GM12891 (cell line): ENCODE data around the gene IL27RA.

Source experiments
- PAX5 ChIP-seq: IDR thresholded peaks from 2 replicates; pipeline ENCODE4 v1.6.1; 2011; ENCODE audit warnings: low read length, moderate library complexity, mild to moderate bottlenecking; ENCODE audit not compliant: insufficient read depth, severe bottlenecking
- POLR2A ChIP-seq: IDR thresholded peaks from 2 replicates; pipeline ENCODE4 v1.6.1; 2011; ENCODE audit warnings: low read depth, low read length, control low read depth
- POLR2AphosphoS5 ChIP-seq: IDR thresholded peaks from 2 replicates; pipeline ENCODE4 v1.6.1; 2011; ENCODE audit warnings: low read depth, low read length, control low read depth
- POU2F2 ChIP-seq: IDR thresholded peaks from 2 replicates; pipeline ENCODE4 v1.6.1; 2011; ENCODE audit warnings: low read depth, mild to moderate bottlenecking, control low read depth, low read length, moderate library complexity
- SPI1 ChIP-seq: IDR thresholded peaks from 2 replicates; pipeline ENCODE4 v1.6.1; 2011; ENCODE audit warnings: low read depth, low read length, control low read depth
- TAF1 ChIP-seq: IDR thresholded peaks from 2 replicates; pipeline ENCODE4 v1.6.1; 2011; ENCODE audit warnings: low read depth, low read length, control low read depth

DNA sequence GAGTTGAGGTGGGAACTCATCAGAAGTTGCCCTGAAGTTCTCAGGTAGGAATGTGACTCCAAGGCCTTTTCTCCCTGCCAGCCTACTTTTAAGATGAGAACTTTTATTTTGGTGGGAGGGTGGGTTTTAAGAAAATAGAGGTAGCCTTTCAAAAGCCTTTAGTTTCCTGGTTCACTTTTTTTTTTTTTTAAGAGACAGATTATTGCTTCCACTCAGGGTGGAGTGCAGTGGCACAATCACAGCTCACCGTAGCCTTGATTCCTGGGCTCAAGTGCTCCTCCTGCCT lies 51.1 kb downstream of the IL27RA start:
- TF ChIP-seq TAF1 (no peak), SPI1 (no peak), POLR2A (no peak), POLR2AphosphoS5 (no peak), POU2F2 (no peak), PAX5 (no peak)
